HepG2 (cell line): ENCODE results near the gene TMEM235. TPM values are rescaled to one million over a fixed set of nuclear protein-coding genes. Genes with fewer than 3 reads are reported as not detected.

ENCODE experiments used
- ATAC-seq: fragments of 200-7000 bp; cut with Tn5 transposase; 3 replicates; pipeline ENCODE4 v1.9.1; 2020; ENCODE audit warnings: mild to moderate bottlenecking, moderate library complexity
- BruUV-seq: library from RNA; stranded (reverse); fragments of 400-500 nt; replicated peaks from 2 replicates; lab custom pipeline; 2021; lab: Mats Ljungman, UMichigan
- CTCF ChIA-PET: fragments of 300-600 bp; formaldehyde crosslinking; extraction: SDS; loops from one replicate; lab custom pipeline; 2021; ENCODE audit warnings: low total read pairs, inconsistent platforms, low intra/inter-chr PET ratio; lab: Yijun Ruan, JAX
- POLR2A ChIA-PET: fragments of 350-600 bp; sonication (Branson Sonifier 250); formaldehyde crosslinking; loops from one replicate; lab custom pipeline; 2020; ENCODE audit warnings: antibody characterized with exemption, inconsistent platforms; lab: Yijun Ruan, JAX
- DNase-seq: peaks from one replicate; pipeline ENCODE4 v3.0.0-alpha.2; 2015; ENCODE audit warnings: low spot score
- FAIRE-seq: peaks from 3 replicates; lab custom pipeline; 2011; peaks lifted over from hg19 to GRCh38; lab: Jason Lieb, UNC
- H2AFZ ChIP-seq: one replicate; pipeline ENCODE4 v1.6.1; 2011; ENCODE audit warnings: low read length, inconsistent platforms
- H3K27ac ChIP-seq: fragments of 300-600 bp; 3 replicates; pipeline ENCODE4 v1.8.0; 2011; ENCODE audit warnings: mixed run types, mild to moderate bottlenecking, mixed read lengths, low read length, inconsistent platforms; ENCODE audit not compliant: insufficient read depth; ENCODE audit errors: extremely low read length
- H3K27me3 ChIP-seq, 2 experiments: fragments of 200-600 bp in 1 of 2; 2 replicates in 1 of 2; 3 replicates in 1 of 2; pipeline versions ENCODE4 v1.6.0 to v1.8.0; 2011; ENCODE audit warnings: low read length in 2 of 2, mild to moderate bottlenecking in 2 of 2, moderate library complexity in 2 of 2, inconsistent platforms in 1 of 2; ENCODE audit not compliant: insufficient read depth in 2 of 2, control insufficient read depth in 1 of 2
- H3K36me3 ChIP-seq, 2 experiments: fragments of 200-600 bp in 1 of 2; replicated peaks in 1 of 2; 2 replicates in 1 of 2; 3 replicates in 1 of 2; pipeline versions ENCODE4 v1.5.1 to v1.8.0; 2011; ENCODE audit warnings: low read length in 2 of 2, inconsistent platforms in 1 of 2; ENCODE audit not compliant: insufficient read depth in 2 of 2, control insufficient read depth in 1 of 2
- H3K4me1 ChIP-seq: 2 replicates; pipeline ENCODE4 v1.5.1; 2012; ENCODE audit warnings: low read length, inconsistent platforms; ENCODE audit not compliant: insufficient read depth
- H3K4me2 ChIP-seq: 2 replicates; pipeline ENCODE4 v1.6.0; 2011; ENCODE audit warnings: low read depth, low read length, inconsistent platforms
- H3K4me3 ChIP-seq, 3 experiments: fragments of 200-600 bp in 1 of 3; sonication (generic), shearing (Covaris generic) in 1 of 3; replicated peaks in 1 of 3; 2 replicates each; pipeline ENCODE4 v1.5.1; 2011 to 2016; ENCODE audit warnings: low read length in 3 of 3, inconsistent platforms in 2 of 3, low read depth in 2 of 3, mild to moderate bottlenecking in 2 of 3, control low read depth in 1 of 3, mixed read lengths in 1 of 3; ENCODE audit not compliant: insufficient read depth in 1 of 3
- H3K79me2 ChIP-seq: one replicate; pipeline ENCODE4 v1.6.1; 2011; ENCODE audit warnings: low read length, inconsistent platforms; ENCODE audit not compliant: insufficient read depth
- H3K9ac ChIP-seq: 2 replicates; pipeline ENCODE4 v1.6.0; 2011; ENCODE audit warnings: mild to moderate bottlenecking, low read depth, low read length, inconsistent platforms; ENCODE audit not compliant: insufficient read depth
- H3K9me3 ChIP-seq: 2 replicates; pipeline ENCODE4 v1.5.1; 2012; ENCODE audit warnings: mild to moderate bottlenecking, low read length
- H4K20me1 ChIP-seq: 2 replicates; pipeline ENCODE4 v1.6.0; 2011; ENCODE audit warnings: inconsistent platforms, mild to moderate bottlenecking, low read length, moderate library complexity; ENCODE audit not compliant: insufficient read depth
- CBX1 ChIP-seq: IDR thresholded peaks from one replicate; pipeline ENCODE4 v1.6.1; 2016; ENCODE audit warnings: antibody characterized with exemption, low read depth
- GLI4 ChIP-seq: sonication (generic); formaldehyde crosslinking; IDR thresholded peaks from 2 replicates; pipeline ENCODE4 v1.5.1; 2020; ENCODE audit warnings: missing genetic modification reagents, mild to moderate bottlenecking, moderate library complexity, borderline replicate concordance
- IRF1 ChIP-seq: sonication (generic); formaldehyde crosslinking; IDR thresholded peaks from 2 replicates; pipeline ENCODE4 v1.4.0; 2020; ENCODE audit warnings: low read depth, mild to moderate bottlenecking, missing genetic modification reagents
- KLF13 ChIP-seq: sonication (generic); formaldehyde crosslinking; IDR thresholded peaks from 2 replicates; pipeline ENCODE4 v1.4.0; 2020; ENCODE audit warnings: mild to moderate bottlenecking, missing genetic modification reagents
- MED1 ChIP-seq: sonication (generic); formaldehyde crosslinking; IDR thresholded peaks from 2 replicates; pipeline ENCODE4 v1.4.0; 2020; ENCODE audit warnings: missing genetic modification reagents
- MEIS1 ChIP-seq: sonication (generic); formaldehyde crosslinking; IDR thresholded peaks from 2 replicates; pipeline ENCODE4 v1.9.0; 2021; ENCODE audit warnings: mild to moderate bottlenecking, missing genetic modification reagents, moderate library complexity, borderline replicate concordance
- NFYB ChIP-seq: sonication (generic); formaldehyde crosslinking; IDR thresholded peaks from 2 replicates; pipeline ENCODE4 v1.4.0; 2020; ENCODE audit warnings: missing genetic modification reagents
- PITX1 ChIP-seq: sonication (generic); formaldehyde crosslinking; IDR thresholded peaks from 2 replicates; pipeline ENCODE4 v1.5.1; 2020; ENCODE audit warnings: mild to moderate bottlenecking, missing genetic modification reagents
- REPIN1 ChIP-seq: sonication (generic); formaldehyde crosslinking; IDR thresholded peaks from 2 replicates; pipeline ENCODE4 v1.8.0; 2022; ENCODE audit warnings: missing genetic modification reagents, low read depth, mild to moderate bottlenecking, borderline replicate concordance
- TEAD2 ChIP-seq: sonication (generic); formaldehyde crosslinking; IDR thresholded peaks from 2 replicates; pipeline ENCODE4 v1.9.0; 2021; ENCODE audit warnings: missing genetic modification reagents
- ZNF276 ChIP-seq: sonication (generic); formaldehyde crosslinking; IDR thresholded peaks from 2 replicates; pipeline ENCODE4 v1.4.0; 2020; ENCODE audit warnings: mild to moderate bottlenecking, low read depth, missing genetic modification reagents
- ZNF687 ChIP-seq: sonication (generic); formaldehyde crosslinking; IDR thresholded peaks from 2 replicates; pipeline ENCODE4 v1.5.1; 2020; ENCODE audit warnings: mild to moderate bottlenecking, missing genetic modification reagents, moderate library complexity
- ZNF720 ChIP-seq: sonication (generic); formaldehyde crosslinking; IDR thresholded peaks from 2 replicates; pipeline ENCODE4 v1.4.0; 2020; ENCODE audit warnings: missing genetic modification reagents
- ZNF788 ChIP-seq: sonication (generic); formaldehyde crosslinking; IDR thresholded peaks from 2 replicates; pipeline ENCODE4 v1.5.0; 2020; ENCODE audit warnings: mild to moderate bottlenecking, missing genetic modification reagents, borderline replicate concordance
- WGBS: methylation state at CpG from one replicate; pipeline ENCODE4 v1.1.6; 2017; ENCODE audit warnings: low lambda C conversion rate; 5-methylcytosine and 5-hydroxymethylcytosine counted together
- in situ Hi-C: cut with HindIII; loops from 2 replicates; pipeline ENCODE4 v1.10.0; 2017; ENCODE audit warnings: low pct_unique_long_range_greater_than_20kb; ENCODE audit not compliant: extremely low pct_ligation_motif_present
- intact Hi-C: fragments of 100-400 bp; cut with micrococcal nuclease; formaldehyde crosslinking; loops from one replicate; pipeline ENCODE4 v1.10.0; 2022; ENCODE audit not compliant: unreplicated experiment
- polyA plus RNA-seq, 8 experiments: library from polyadenylated mRNA; depleted of rRNA in 3 of 8; stranded (reverse) in 7 of 8; unstranded in 1 of 8; fragments of >200 nt; fragmentation: Illumina TruSeq in 4 of 8; extraction: Trizol in 4 of 8; gene quantifications; 2 replicates each; pipeline versions ENCODE4 v1.2.1 to v1.2.3, GENCODE V29; 2011 to 2016; ENCODE audit warnings: low read depth in 4 of 8, missing spikeins in 1 of 8, mixed read lengths in 1 of 8; ENCODE audit not compliant: insufficient read depth in 1 of 8
- total RNA-seq, 5 experiments: library from RNA; depleted of rRNA; stranded (reverse); fragments of >200 nt; fragmentation: Illumina TruSeq; extraction: Trizol; gene quantifications; 2 replicates each; pipeline ENCODE4 v1.2.3, GENCODE V29; 2016; ENCODE audit warnings: low read depth in 1 of 5

Gene TMEM235
- total and polyA plus RNA-seq, 2 of the 13 experiments (the other 11 are each of a cell fraction or from before 2014, with no cell fraction given) = not detected

GRCh38 chr17:78241277-78242023, 10.0 kb downstream of the TMEM235 start (continued):
- no peak for TF ChIP-seq ZNF276 (CRISPR knock-in tag)
- TF ChIP-seq NFYB (CRISPR knock-in tag) = peak; percentile 98
- no peak for TF ChIP-seq ZNF720 (CRISPR knock-in tag)
- peak; percentile 88 for TF ChIP-seq CBX1
- no peak; the same call in 1 of the 2 replicates for TF ChIP-seq ZNF788 (CRISPR knock-in tag)
- TF ChIP-seq MED1 (CRISPR knock-in tag) = peak; percentile 55; the same call in 1 of the 2 replicates
- TF ChIP-seq GLI4 (CRISPR knock-in tag) = peak; percentile 86

GRCh38 chr17:78242024-78242742, 10.8 kb downstream of the TMEM235 start:
- DNase-seq = no peak
- Histone ChIP-seq H4K20me1 (no peaks in the 10 kb centered on the region), H3K27me3 (peaks cover 4 to 28% of the 10 kb centered on the region in 2 experiments; a peak in 4 of 5 replicates), H3K4me2 (peak overlapping the region; percentile 25), H3K36me3 (no peaks in the 10 kb centered on the region), H2AFZ (no peak overlapping the region), H3K27ac (no peak overlapping the region), H3K9me3 (no peaks in the 10 kb centered on the region), H3K9ac (no peak overlapping the region), H3K4me3 (peak overlapping the region in 1 of 3 experiments; percentile 14; a peak in 1 of 6 replicates), H3K4me1 (peaks cover 53% of the 10 kb centered on the region), H3K79me2 (no peaks in the 10 kb centered on the region)
- FAIRE-seq = no peak
- ATAC-seq = no peak; the same call in 2 of the 3 replicates
- CTCF ChIA-PET = no interaction called here
- BruUV-seq = no TSS peak
- in situ Hi-C loops = no loop called here
- POLR2A ChIA-PET = interaction anchor here (0.6 to 2.6 kb wide), 12 partner anchors 9 to 1675 kb away, joined by 3 to 16 read pairs (median 4); partner anchors contain the start of genes AFMID, BIRC5, TK1 and TMEM235
- intact Hi-C loops = loop anchor here (10.0 kb wide), 1 partner anchor 1023 kb away; no protein-coding TSS in a partner anchor
- WGBS = 70% methylated on average over 18 of the region's 21 CpGs
- TF ChIP-seq REPIN1 (CRISPR knock-in tag) (peak; percentile 13; the same call in 1 of the 2 replicates), KLF13 (CRISPR knock-in tag) (peak; percentile 67; the same call in 1 of the 2 replicates), MEIS1 (CRISPR knock-in tag) (no peak), PITX1 (CRISPR knock-in tag) (0 out of 2 replicates have a peak, but pooled peaks have one; percentile 4), TEAD2 (CRISPR knock-in tag) (peak; percentile 24; the same call in 1 of the 2 replicates), ZNF687 (CRISPR knock-in tag) (peak; percentile 41), IRF1 (CRISPR knock-in tag) (no peak)
